Measurements from ENCODE around the gene USP4.

The USP4 gene

GRCh38 chr3:49295489-49296058 is 44.3 kb downstream of the USP4 start:
- H3K79me2 ChIP-seq (ENCODE audit: control insufficient read depth, low read length), result no peaks in the 10 kb centered on the region

GRCh38 chr3:49294343-49294742 is 45.5 kb downstream of the USP4 start:
- no peak overlapping the region for H3K27ac ChIP-seq (ENCODE audit: low read depth, low read length)
- H3K4me1 ChIP-seq (ENCODE audit: control insufficient read depth, low read length), result no peaks in the 10 kb centered on the region
- no peaks in the 10 kb centered on the region for H3K9me3 ChIP-seq (ENCODE audit: control insufficient read depth, insufficient read depth, low read length)
- no peaks in the 10 kb centered on the region for H3K27me3 ChIP-seq (ENCODE audit: control insufficient read depth, low read length)
- TF ChIP-seq EZH2phosphoT487 (IDR thresholded peaks at IDR 0.05; ENCODE audit: borderline replicate concordance, low read length) (no peak), CTCF (IDR thresholded peaks at IDR 0.05; ENCODE audit: low read depth, low read length, poor library complexity, severe bottlenecking) (no peak)
- H3K79me2 ChIP-seq (ENCODE audit: control insufficient read depth, low read length), result no peaks in the 10 kb centered on the region
- H4K20me1 ChIP-seq (ENCODE audit: control insufficient read depth, insufficient read depth, low read depth, low read length), result no peaks in the 10 kb centered on the region
- H3K4me2 ChIP-seq (ENCODE audit: low read length), result no peak overlapping the region
- no peak overlapping the region for H3K4me3 ChIP-seq (ENCODE audit: low read length)
- no peaks in the 10 kb centered on the region for H3K9me2 ChIP-seq (replicated peaks; ENCODE audit: control insufficient read depth, low read length)
- peaks cover 73% of the 10 kb centered on the region for H3K36me3 ChIP-seq (ENCODE audit: control insufficient read depth, low read length)
- no peaks in the 10 kb centered on the region for H3F3A ChIP-seq (ENCODE audit: control insufficient read depth, insufficient read depth)

More at GRCh38 chr3:49295489-49296058, 44.3 kb downstream of the USP4 start:
- no peaks in the 10 kb centered on the region for H3K4me1 ChIP-seq (ENCODE audit: control insufficient read depth, low read length)
- TF ChIP-seq CTCF (IDR thresholded peaks at IDR 0.05; ENCODE audit: low read depth, low read length, poor library complexity, severe bottlenecking), result peak; percentile 83
- TF ChIP-seq EZH2phosphoT487 (IDR thresholded peaks at IDR 0.05; ENCODE audit: borderline replicate concordance, low read length), result no peak
- H4K20me1 ChIP-seq (ENCODE audit: control insufficient read depth, insufficient read depth, low read depth, low read length), result no peaks in the 10 kb centered on the region
- H3K27me3 ChIP-seq (ENCODE audit: control insufficient read depth, low read length), result no peaks in the 10 kb centered on the region
- H3K4me2 ChIP-seq (ENCODE audit: low read length), result no peak overlapping the region
- H3K9me3 ChIP-seq (ENCODE audit: control insufficient read depth, insufficient read depth, low read length), result no peaks in the 10 kb centered on the region
- H3K9me2 ChIP-seq (replicated peaks; ENCODE audit: control insufficient read depth, low read length), result no peaks in the 10 kb centered on the region
- no peak overlapping the region for H3K4me3 ChIP-seq (ENCODE audit: low read length)
- H3K36me3 ChIP-seq (ENCODE audit: control insufficient read depth, low read length), result peaks cover 71% of the 10 kb centered on the region
- no peak overlapping the region for H3K27ac ChIP-seq (ENCODE audit: low read depth, low read length)
- H3F3A ChIP-seq (ENCODE audit: control insufficient read depth, insufficient read depth), result no peaks in the 10 kb centered on the region

GRCh38 chr3:49283997-49284396 is 55.9 kb downstream of the USP4 start:
- peaks cover 59% of the 10 kb centered on the region for H3K36me3 ChIP-seq (ENCODE audit: control insufficient read depth, low read length)
- no peaks in the 10 kb centered on the region for H4K20me1 ChIP-seq (ENCODE audit: control insufficient read depth, insufficient read depth, low read depth, low read length)
- TF ChIP-seq EZH2phosphoT487 (IDR thresholded peaks at IDR 0.05; ENCODE audit: borderline replicate concordance, low read length) (no peak), CTCF (IDR thresholded peaks at IDR 0.05; ENCODE audit: low read depth, low read length, poor library complexity, severe bottlenecking) (no peak)

More at GRCh38 chr3:49283997-49284396, 55.9 kb downstream of the USP4 start:
- Histone ChIP-seq H3K27me3 (ENCODE audit: control insufficient read depth, low read length) (no peaks in the 10 kb centered on the region), H3K9me3 (ENCODE audit: control insufficient read depth, insufficient read depth, low read length) (no peaks in the 10 kb centered on the region), H3K27ac (ENCODE audit: low read depth, low read length) (no peak overlapping the region), H3K4me2 (ENCODE audit: low read length) (no peak overlapping the region), H3F3A (ENCODE audit: control insufficient read depth, insufficient read depth) (no peaks in the 10 kb centered on the region), H3K9me2 (replicated peaks; ENCODE audit: control insufficient read depth, low read length) (no peaks in the 10 kb centered on the region), H3K4me3 (ENCODE audit: low read length) (no peak overlapping the region), H3K79me2 (ENCODE audit: control insufficient read depth, low read length) (no peaks in the 10 kb centered on the region), H3K4me1 (ENCODE audit: control insufficient read depth, low read length) (0 out of 2 replicates have a peak, but pooled peaks cover 3% of the 10 kb centered on the region)
